HEK293 (cell line): ENCODE data around the gene TCERG1.

Experiments
- CTCF ChIA-PET: fragments of 350-600 bp; formaldehyde crosslinking; extraction: SDS; loops from one replicate; lab custom pipeline; 2021; ENCODE audit warnings: antibody characterized with exemption; lab: Yijun Ruan, JAX
- POLR2A ChIA-PET: fragments of 300-600 bp; formaldehyde crosslinking; extraction: SDS; loops from one replicate; lab custom pipeline; 2020; ENCODE audit warnings: antibody characterized with exemption, inconsistent platforms; lab: Yijun Ruan, JAX
- H3K27ac ChIP-seq: fragments of 200-500 bp; sonication (Bioruptor generic); 2 replicates; pipeline ENCODE4 v1.5.1; 2014; ENCODE audit warnings: low read depth, low read length, control low read depth, inconsistent platforms; ENCODE audit errors: extremely low read depth
- H3K36me3 ChIP-seq, 2 experiments: fragments of 200-500 bp in 1 of 2; sonication (Bioruptor generic) in 1 of 2; 1 replicate in 1 of 2; 2 replicates in 1 of 2; pipeline ENCODE4 v1.5.1; 2014 to 2017; ENCODE audit warnings: inconsistent platforms in 2 of 2, low read length in 2 of 2; ENCODE audit not compliant: control insufficient read depth in 2 of 2, insufficient read depth in 1 of 2
- H3K4me1 ChIP-seq: fragments of 200-500 bp; sonication (Bioruptor generic); 2 replicates; pipeline ENCODE4 v1.5.1; 2014; ENCODE audit warnings: mild to moderate bottlenecking, low read length, inconsistent platforms; ENCODE audit not compliant: control insufficient read depth, insufficient read depth
- H3K4me3 ChIP-seq: 2 replicates; pipeline ENCODE4 v1.5.1; 2011; ENCODE audit warnings: low read depth, mild to moderate bottlenecking, control low read depth, low read length, moderate library complexity
- H3K9me3 ChIP-seq: fragments of 200-500 bp; sonication (Bioruptor generic); 2 replicates; pipeline ENCODE4 v1.5.1; 2014; ENCODE audit warnings: low read depth, low read length, inconsistent platforms; ENCODE audit not compliant: control insufficient read depth, insufficient read depth
- SCRT2 ChIP-seq: fragments of 450-650 bp; formaldehyde crosslinking; IDR thresholded peaks from 2 replicates; pipeline ENCODE4 v1.5.1; 2016; ENCODE audit warnings: missing biosample characterization, missing genetic modification characterization
- TCF7L2 ChIP-seq: IDR thresholded peaks from 2 replicates; pipeline ENCODE4 v1.6.1; 2011; ENCODE audit warnings: low read depth, mild to moderate bottlenecking, inconsistent platforms, low read length, moderate library complexity, borderline replicate concordance
- ZBTB10 ChIP-seq: fragments of 450-650 bp; formaldehyde crosslinking; IDR thresholded peaks from 2 replicates; pipeline ENCODE4 v1.5.1; 2016; ENCODE audit warnings: missing biosample characterization, missing genetic modification characterization
- ZBTB20 ChIP-seq: fragments of 450-650 bp; formaldehyde crosslinking; IDR thresholded peaks from 2 replicates; pipeline ENCODE4 v1.5.1; 2016; ENCODE audit warnings: missing biosample characterization, missing genetic modification characterization
- ZBTB48 ChIP-seq: fragments of 450-650 bp; formaldehyde crosslinking; IDR thresholded peaks from 2 replicates; pipeline ENCODE4 v1.5.1; 2016; ENCODE audit warnings: missing biosample characterization, missing genetic modification characterization
- ZFP3 ChIP-seq: fragments of 450-650 bp; formaldehyde crosslinking; IDR thresholded peaks from 2 replicates; pipeline ENCODE4 v1.5.1; 2016; ENCODE audit warnings: low read depth, missing biosample characterization, missing genetic modification characterization
- ZFP69B ChIP-seq: fragments of 450-650 bp; formaldehyde crosslinking; IDR thresholded peaks from 2 replicates; pipeline ENCODE4 v1.5.1; 2016; ENCODE audit warnings: missing biosample characterization, missing genetic modification characterization
- ZIC2 ChIP-seq: fragments of 450-650 bp; formaldehyde crosslinking; IDR thresholded peaks from 2 replicates; pipeline ENCODE4 v1.5.1; 2016; ENCODE audit warnings: missing biosample characterization, missing genetic modification characterization
- ZNF16 ChIP-seq: fragments of 450-650 bp; formaldehyde crosslinking; IDR thresholded peaks from 2 replicates; pipeline ENCODE4 v1.5.1; 2016; ENCODE audit warnings: low read depth, missing biosample characterization, missing genetic modification characterization
- ZNF19 ChIP-seq: fragments of 450-650 bp; formaldehyde crosslinking; IDR thresholded peaks from 2 replicates; pipeline ENCODE4; 2016; ENCODE audit warnings: missing biosample characterization, missing genetic modification characterization, low read depth
- ZNF211 ChIP-seq: fragments of 450-650 bp; formaldehyde crosslinking; IDR thresholded peaks from 2 replicates; pipeline ENCODE4 v1.5.1; 2016; ENCODE audit warnings: low read depth, missing biosample characterization, missing genetic modification characterization
- ZNF214 ChIP-seq: fragments of 450-650 bp; formaldehyde crosslinking; IDR thresholded peaks from 2 replicates; pipeline ENCODE4 v1.5.1; 2017; ENCODE audit warnings: missing biosample characterization, mild to moderate bottlenecking, missing genetic modification characterization, borderline replicate concordance
- ZNF366 ChIP-seq: fragments of 450-650 bp; formaldehyde crosslinking; conservative IDR thresholded peaks from 2 replicates; pipeline ENCODE4 v1.5.1; 2016; ENCODE audit warnings: missing biosample characterization, missing genetic modification characterization
- ZNF37A ChIP-seq: fragments of 450-650 bp; IDR thresholded peaks from 2 replicates; pipeline ENCODE4 v1.5.1; 2018; ENCODE audit warnings: missing biosample characterization, missing genetic modification characterization
- ZNF391 ChIP-seq: fragments of 450-650 bp; formaldehyde crosslinking; IDR thresholded peaks from 2 replicates; pipeline ENCODE4 v1.5.1; 2016; ENCODE audit warnings: low read depth, missing biosample characterization, missing genetic modification characterization, borderline replicate concordance
- ZNF621 ChIP-seq: fragments of 450-650 bp; formaldehyde crosslinking; IDR thresholded peaks from 2 replicates; pipeline ENCODE4 v1.5.1; 2017; ENCODE audit warnings: missing biosample characterization, missing genetic modification characterization
- ZNF629 ChIP-seq: fragments of 450-650 bp; formaldehyde crosslinking; IDR thresholded peaks from 2 replicates; pipeline ENCODE4 v1.5.1; 2017; ENCODE audit warnings: missing biosample characterization, missing genetic modification characterization
- ZNF701 ChIP-seq: fragments of 450-650 bp; formaldehyde crosslinking; IDR thresholded peaks from 2 replicates; pipeline ENCODE4 v1.5.1; 2016; ENCODE audit warnings: missing biosample characterization, missing genetic modification characterization
- ZNF837 ChIP-seq: fragments of 450-650 bp; formaldehyde crosslinking; IDR thresholded peaks from 2 replicates; pipeline ENCODE4 v1.5.1; 2016; ENCODE audit warnings: missing biosample characterization, missing genetic modification characterization
- TF ChIP-seq, protein P1 (sequence below): fragments of 450-650 bp; formaldehyde crosslinking; IDR thresholded peaks from 2 replicates; pipeline ENCODE4 v1.5.1; 2017; ENCODE audit warnings: missing biosample characterization, missing genetic modification characterization
- TF ChIP-seq, protein P2 (sequence below): fragments of 450-650 bp; formaldehyde crosslinking; optimal IDR thresholded peaks from 2 replicates; pipeline ENCODE3; 2016; ENCODE audit warnings: missing biosample characterization, mild to moderate bottlenecking, missing genetic modification characterization
- TF ChIP-seq, protein P3 (sequence below): fragments of 450-650 bp; formaldehyde crosslinking; IDR thresholded peaks from 2 replicates; pipeline ENCODE4 v1.5.1; 2016; ENCODE audit warnings: missing biosample characterization, missing genetic modification characterization

The TCERG1 gene

DNA sequence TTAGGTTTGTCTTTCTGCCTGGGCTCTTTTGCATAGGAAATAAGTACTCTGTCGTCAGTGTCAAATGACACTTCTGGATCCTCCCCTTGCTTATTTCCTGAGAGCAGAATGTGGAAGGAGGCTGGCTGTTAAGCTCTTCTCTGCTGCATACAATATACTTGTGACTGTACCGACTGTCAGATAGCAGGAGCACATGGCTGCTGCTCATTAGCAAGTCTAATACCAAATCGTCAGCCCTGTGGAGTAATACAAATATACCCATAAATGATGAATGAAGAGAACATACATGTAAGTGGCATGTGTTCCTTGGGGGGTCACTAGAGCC lies 69.0 kb downstream of the TCERG1 start, which contains the start of gene GPR151 (continued):
- TF ChIP-seq ZBTB48 (tag by site-specific recombination) = no peak
- no peak for TF ChIP-seq ZNF621
- TF ChIP-seq, protein P1, sequence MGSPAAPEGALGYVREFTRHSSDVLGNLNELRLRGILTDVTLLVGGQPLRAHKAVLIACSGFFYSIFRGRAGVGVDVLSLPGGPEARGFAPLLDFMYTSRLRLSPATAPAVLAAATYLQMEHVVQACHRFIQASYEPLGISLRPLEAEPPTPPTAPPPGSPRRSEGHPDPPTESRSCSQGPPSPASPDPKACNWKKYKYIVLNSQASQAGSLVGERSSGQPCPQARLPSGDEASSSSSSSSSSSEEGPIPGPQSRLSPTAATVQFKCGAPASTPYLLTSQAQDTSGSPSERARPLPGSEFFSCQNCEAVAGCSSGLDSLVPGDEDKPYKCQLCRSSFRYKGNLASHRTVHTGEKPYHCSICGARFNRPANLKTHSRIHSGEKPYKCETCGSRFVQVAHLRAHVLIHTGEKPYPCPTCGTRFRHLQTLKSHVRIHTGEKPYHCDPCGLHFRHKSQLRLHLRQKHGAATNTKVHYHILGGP (tag by site-specific recombination) = no peak
- no peak for TF ChIP-seq ZNF16

DNA sequence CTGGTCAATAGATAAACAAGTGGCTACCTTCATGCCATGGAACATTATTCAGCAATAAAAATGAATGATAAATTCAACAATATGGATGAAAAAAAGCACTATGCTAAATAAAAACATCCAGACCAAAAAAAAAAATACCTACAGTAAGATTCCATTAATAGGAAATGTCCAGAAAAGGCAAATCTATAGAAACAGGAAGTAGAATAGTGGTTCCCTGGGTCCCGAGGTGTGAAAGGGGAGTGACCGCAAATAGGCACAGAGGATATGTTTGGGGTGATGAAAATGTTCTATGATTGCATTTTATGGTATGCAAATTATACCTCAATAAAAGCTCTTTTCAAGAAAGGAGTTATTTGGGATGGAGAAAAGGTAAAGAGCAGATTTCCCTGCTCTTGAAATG lies 72.4 kb downstream of the TCERG1 start:
- no peak overlapping the region for H3K4me3 ChIP-seq
- no peaks in the 10 kb centered on the region for H3K9me3 ChIP-seq
- H3K4me1 ChIP-seq = no peaks in the 10 kb centered on the region
- CTCF ChIA-PET = no interaction called here
- TF ChIP-seq ZBTB10 (tag by site-specific recombination) = no peak
- TF ChIP-seq, protein P2, sequence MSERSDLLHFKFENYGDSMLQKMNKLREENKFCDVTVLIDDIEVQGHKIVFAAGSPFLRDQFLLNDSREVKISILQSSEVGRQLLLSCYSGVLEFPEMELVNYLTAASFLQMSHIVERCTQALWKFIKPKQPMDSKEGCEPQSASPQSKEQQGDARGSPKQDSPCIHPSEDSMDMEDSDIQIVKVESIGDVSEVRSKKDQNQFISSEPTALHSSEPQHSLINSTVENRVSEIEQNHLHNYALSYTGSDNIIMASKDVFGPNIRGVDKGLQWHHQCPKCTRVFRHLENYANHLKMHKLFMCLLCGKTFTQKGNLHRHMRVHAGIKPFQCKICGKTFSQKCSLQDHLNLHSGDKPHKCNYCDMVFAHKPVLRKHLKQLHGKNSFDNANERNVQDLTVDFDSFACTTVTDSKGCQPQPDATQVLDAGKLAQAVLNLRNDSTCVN (tag by site-specific recombination) = no peak
- TF ChIP-seq, protein P3, sequence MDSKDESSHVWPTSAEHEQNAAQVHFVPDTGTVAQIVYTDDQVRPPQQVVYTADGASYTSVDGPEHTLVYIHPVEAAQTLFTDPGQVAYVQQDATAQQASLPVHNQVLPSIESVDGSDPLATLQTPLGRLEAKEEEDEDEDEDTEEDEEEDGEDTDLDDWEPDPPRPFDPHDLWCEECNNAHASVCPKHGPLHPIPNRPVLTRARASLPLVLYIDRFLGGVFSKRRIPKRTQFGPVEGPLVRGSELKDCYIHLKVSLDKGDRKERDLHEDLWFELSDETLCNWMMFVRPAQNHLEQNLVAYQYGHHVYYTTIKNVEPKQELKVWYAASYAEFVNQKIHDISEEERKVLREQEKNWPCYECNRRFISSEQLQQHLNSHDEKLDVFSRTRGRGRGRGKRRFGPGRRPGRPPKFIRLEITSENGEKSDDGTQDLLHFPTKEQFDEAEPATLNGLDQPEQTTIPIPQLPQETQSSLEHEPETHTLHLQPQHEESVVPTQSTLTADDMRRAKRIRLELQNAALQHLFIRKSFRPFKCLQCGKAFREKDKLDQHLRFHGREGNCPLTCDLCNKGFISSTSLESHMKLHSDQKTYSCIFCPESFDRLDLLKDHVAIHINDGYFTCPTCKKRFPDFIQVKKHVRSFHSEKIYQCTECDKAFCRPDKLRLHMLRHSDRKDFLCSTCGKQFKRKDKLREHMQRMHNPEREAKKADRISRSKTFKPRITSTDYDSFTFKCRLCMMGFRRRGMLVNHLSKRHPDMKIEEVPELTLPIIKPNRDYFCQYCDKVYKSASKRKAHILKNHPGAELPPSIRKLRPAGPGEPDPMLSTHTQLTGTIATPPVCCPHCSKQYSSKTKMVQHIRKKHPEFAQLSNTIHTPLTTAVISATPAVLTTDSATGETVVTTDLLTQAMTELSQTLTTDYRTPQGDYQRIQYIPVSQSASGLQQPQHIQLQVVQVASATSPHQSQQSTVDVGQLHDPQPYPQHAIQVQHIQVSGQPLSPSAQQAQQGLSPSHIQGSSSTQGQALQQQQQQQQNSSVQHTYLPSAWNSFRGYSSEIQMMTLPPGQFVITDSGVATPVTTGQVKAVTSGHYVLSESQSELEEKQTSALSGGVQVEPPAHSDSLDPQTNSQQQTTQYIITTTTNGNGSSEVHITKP = no peak
- POLR2A ChIA-PET = no interaction called here
- no peak overlapping the region for H3K27ac ChIP-seq
- peaks cover 0 to 6% of the 10 kb centered on the region in 2 experiments; a peak in 1 of 3 replicates for H3K36me3 ChIP-seq

DNA sequence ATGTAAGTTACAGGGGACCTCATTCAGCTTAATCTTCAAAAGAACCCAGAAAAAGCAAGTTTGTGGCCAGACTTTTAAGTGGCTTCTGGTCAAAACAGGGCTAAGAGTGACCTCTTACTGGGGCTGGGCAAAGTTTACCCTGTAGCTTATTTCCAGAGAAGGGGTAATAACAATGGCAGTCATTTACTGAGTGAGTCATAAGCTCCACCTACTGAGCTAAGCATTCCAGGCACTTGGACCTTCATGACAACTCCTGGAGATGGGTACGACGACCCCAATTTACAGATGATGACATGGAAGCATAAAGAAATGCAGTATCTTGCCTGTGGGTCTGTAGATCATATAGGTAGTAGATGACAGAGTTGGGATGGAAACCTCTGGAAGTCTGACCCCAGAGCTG lies 73.6 kb downstream of the TCERG1 start:
- CTCF ChIA-PET = interaction anchor here (0.8 to 1.4 kb wide), 5 partner anchors 11 to 1058 kb away, joined by 3 to 5 read pairs (median 4); no protein-coding TSS in a partner anchor
- POLR2A ChIA-PET = no interaction called here
- H3K4me1 ChIP-seq = no peaks in the 10 kb centered on the region
- no peaks in the 10 kb centered on the region for H3K9me3 ChIP-seq
- H3K4me3 ChIP-seq = no peak overlapping the region
- no peak overlapping the region for H3K27ac ChIP-seq
- H3K36me3 ChIP-seq = no peaks in the 10 kb centered on the region
- TF ChIP-seq SCRT2 (tag by site-specific recombination) (no peak), ZFP69B (tag by site-specific recombination) (no peak), ZIC2 (tag by site-specific recombination) (no peak), ZNF391 (tag by site-specific recombination) (no peak), ZNF701 (tag by site-specific recombination) (no peak), ZNF366 (tag by site-specific recombination) (no peak), ZNF19 (tag by site-specific recombination) (no peak), ZBTB20 (tag by site-specific recombination) (no peak), ZNF629 (tag by site-specific recombination) (no peak), ZNF211 (tag by site-specific recombination) (no peak), TCF7L2 (no peak), ZNF37A (tag by site-specific recombination) (no peak), ZNF214 (tag by site-specific recombination) (no peak), ZFP3 (tag by site-specific recombination) (no peak), ZNF837 (tag by site-specific recombination) (no peak)
- TF ChIP-seq, protein P3 = no peak
